Measurements from ENCODE around the gene PLS3.
A peak's percentile ranks its signal among the peaks of the same experiment; 100 is the strongest.
"Not testable (repeated sequence)": the region's sequence is repeated elsewhere in the genome, so short reads cannot be mapped to it uniquely, and the experiment has no call there.

Gene PLS3

GRCh38 chrX:115533485-115533884, 27.5 kb upstream of the PLS3 start:
- TF ChIP-seq CTCF (IDR thresholded peaks at IDR 0.05; ENCODE audit: insufficient read depth, missing control alignments), result no peak
- FAIRE-seq (no peak), DNase-seq (ENCODE audit: insufficient read length, low spot score) (no peak)

GRCh38 chrX:115534383-115534782, 26.6 kb upstream of the PLS3 start:
- FAIRE-seq (no peak), DNase-seq (ENCODE audit: insufficient read length, low spot score) (no peak)
- no peak for TF ChIP-seq CTCF (IDR thresholded peaks at IDR 0.05; ENCODE audit: insufficient read depth, missing control alignments)

GRCh38 chrX:115535421-115535820, 25.6 kb upstream of the PLS3 start:
- DNase-seq (ENCODE audit: insufficient read length, low spot score) (no peak), FAIRE-seq (no peak)
- no peak for TF ChIP-seq CTCF (IDR thresholded peaks at IDR 0.05; ENCODE audit: insufficient read depth, missing control alignments)

- no peak for DNase-seq (ENCODE audit: insufficient read length, low spot score)
- TF ChIP-seq CTCF (IDR thresholded peaks at IDR 0.05; ENCODE audit: insufficient read depth, missing control alignments), result no peak
- no peak for FAIRE-seq
These were observed 25.1 kb upstream of the PLS3 start for GRCh38 chrX:115535844-115536243.

- TF ChIP-seq CTCF (IDR thresholded peaks at IDR 0.05; ENCODE audit: insufficient read depth, missing control alignments), result no peak
- DNase-seq (ENCODE audit: insufficient read length, low spot score) (no peak), FAIRE-seq (no peak)
These were observed 21.1 kb upstream of the PLS3 start for GRCh38 chrX:115539841-115540240.

GRCh38 chrX:115541045-115541444, 19.9 kb upstream of the PLS3 start:
- FAIRE-seq; DNase-seq (ENCODE audit: insufficient read length, low spot score): not testable (repeated sequence)

GRCh38 chrX:115547448-115547847, 13.5 kb upstream of the PLS3 start:
- DNase-seq (ENCODE audit: insufficient read length, low spot score) (no peak), FAIRE-seq (no peak)
- peak; percentile 23 for TF ChIP-seq CTCF (IDR thresholded peaks at IDR 0.05; ENCODE audit: insufficient read depth, missing control alignments)

GRCh38 chrX:115549008-115549407, 12.0 kb upstream of the PLS3 start:
- FAIRE-seq, result no peak
- no peak for DNase-seq (ENCODE audit: insufficient read length, low spot score)
- TF ChIP-seq CTCF (IDR thresholded peaks at IDR 0.05; ENCODE audit: insufficient read depth, missing control alignments), result no peak
